GM23248 (cell line): ENCODE results near the gene PREX1.

ENCODE experiments used
- EZH2 ChIP-seq: fragments of 200-600 bp; sonication (generic); IDR thresholded peaks from 2 replicates; pipeline ENCODE4 v1.6.1; 2018; ENCODE audit warnings: antibody characterized with exemption, mild to moderate bottlenecking; ENCODE audit not compliant: insufficient read depth, poor library complexity, severe bottlenecking
- EZH2phosphoT487 ChIP-seq: fragments of 200-600 bp; sonication (generic); IDR thresholded peaks from 2 replicates; pipeline ENCODE4 v1.6.1; 2018; ENCODE audit warnings: antibody characterized with exemption, moderate library complexity, mild to moderate bottlenecking, low read depth; ENCODE audit not compliant: insufficient read depth

DNA sequence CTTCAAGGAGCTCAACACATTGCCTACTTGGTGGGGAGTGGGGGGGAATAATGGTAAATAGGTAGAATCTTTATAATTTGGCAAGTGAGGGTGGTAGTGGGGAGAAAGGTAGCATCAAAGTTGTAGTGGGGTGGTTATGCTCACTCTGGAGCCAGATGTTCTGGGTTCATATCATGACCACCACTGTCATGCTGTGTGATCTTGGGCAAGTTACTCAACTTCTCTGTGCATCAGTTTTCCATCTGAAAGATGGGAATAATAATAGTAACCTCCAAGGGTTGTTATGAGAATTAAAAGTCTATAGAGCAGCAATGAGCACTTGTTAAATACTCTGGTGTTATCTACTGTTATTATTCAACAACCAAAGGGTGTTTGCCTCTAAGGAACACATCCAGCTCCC, 22.0 kb upstream of the PREX1 start:
- TF ChIP-seq EZH2 (no peak), EZH2phosphoT487 (no peak)
